BJ (cell line): ENCODE results near the gene KAT14. TPM values are rescaled to one million over a fixed set of nuclear protein-coding genes. Genes with fewer than 3 reads are reported as not detected.

Source experiments
- CTCF ChIA-PET: fragments of 350-600 bp; formaldehyde crosslinking; extraction: SDS; loops from one replicate; lab custom pipeline; 2021; ENCODE audit warnings: antibody characterized with exemption, inconsistent platforms; lab: Yijun Ruan, JAX
- POLR2A ChIA-PET: fragments of 300-600 bp; sonication (Branson Sonifier 250); formaldehyde crosslinking; extraction: SDS; loops from one replicate; lab custom pipeline; 2021; ENCODE audit warnings: antibody characterized with exemption; lab: Charles Lee
- DNase-seq: peaks from one replicate; pipeline ENCODE4 v3.0.0-alpha.2; 2011; ENCODE audit warnings: low read depth
- H3K27me3 ChIP-seq: 2 replicates; pipeline ENCODE4 v1.6.0; 2011; ENCODE audit warnings: low read length; ENCODE audit not compliant: control insufficient read depth, insufficient read depth
- H3K36me3 ChIP-seq: 2 replicates; pipeline ENCODE4 v1.5.1; 2011; ENCODE audit warnings: low read length; ENCODE audit not compliant: control insufficient read depth, insufficient read depth
- H3K4me3 ChIP-seq: 2 replicates; pipeline ENCODE4 v1.5.1; 2011; ENCODE audit warnings: low read depth, mild to moderate bottlenecking, control low read depth, low read length
- polyA plus RNA-seq: library from polyadenylated mRNA; depleted of rRNA; stranded (reverse); fragments of >200 nt; gene quantifications from 2 replicates; pipeline ENCODE4 v1.2.3, GENCODE V29; 2011
- TF ChIP-seq, protein P1 (sequence below): IDR thresholded peaks from 2 replicates; pipeline ENCODE4 v1.5.1; 2011; ENCODE audit warnings: low read depth, mild to moderate bottlenecking, control low read depth, inconsistent platforms, low read length, moderate library complexity; ENCODE audit not compliant: insufficient read depth

KAT14 gene
- polyA plus RNA-seq, 1 experiment = 9.8 TPM

DNA sequence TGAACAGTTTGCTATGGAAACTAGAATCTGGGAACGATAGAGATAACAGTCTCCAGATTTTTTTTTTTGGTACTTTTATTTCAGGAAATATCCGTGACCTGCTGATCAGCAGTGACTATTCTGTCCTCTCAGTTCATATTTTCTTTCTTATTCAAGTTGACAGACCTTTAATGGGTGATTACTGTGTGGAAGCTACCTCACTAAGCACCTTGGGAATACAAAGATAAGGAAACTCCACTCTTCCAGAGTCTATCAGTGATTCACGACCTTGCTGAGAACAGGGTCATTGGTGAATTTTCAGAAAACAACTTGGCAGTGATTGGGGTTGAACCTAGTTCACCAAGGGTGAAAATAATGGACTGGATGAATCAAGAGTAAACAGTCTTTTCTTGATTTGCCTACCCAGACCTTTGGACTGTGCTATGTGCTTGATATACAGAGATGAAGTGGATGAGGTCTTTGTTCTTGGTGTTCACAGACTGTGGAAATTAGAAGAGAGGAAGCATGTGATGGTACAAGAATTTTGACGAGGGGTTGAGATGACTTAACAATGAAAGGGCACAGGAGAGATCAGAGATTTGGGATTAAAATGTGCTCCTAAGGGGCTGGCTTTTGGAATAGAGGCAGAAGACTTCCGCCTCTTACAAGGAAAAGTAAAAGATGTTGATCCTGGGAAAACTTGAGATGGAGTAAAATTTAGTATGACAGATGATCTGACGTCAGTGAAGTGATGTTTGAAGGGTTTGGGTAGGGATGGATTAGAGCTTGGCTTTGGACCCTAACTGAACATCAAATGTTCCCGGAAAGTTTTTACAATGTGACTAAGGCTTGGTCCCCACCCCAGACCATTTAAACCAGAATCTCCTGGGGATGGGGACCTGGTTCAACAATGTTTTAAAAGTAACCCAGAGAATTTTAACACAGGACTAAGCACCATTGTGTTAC, 1.2 kb downstream of the KAT14 start:
- Histone ChIP-seq H3K4me3 (peak overlapping the region; percentile 87), H3K27me3 (no peaks in the 10 kb centered on the region), H3K36me3 (peaks cover 2% of the 10 kb centered on the region; the same call in 1 of the 2 replicates)
- POLR2A ChIA-PET = no interaction called here
- DNase-seq = no peak
- TF ChIP-seq, protein P1, sequence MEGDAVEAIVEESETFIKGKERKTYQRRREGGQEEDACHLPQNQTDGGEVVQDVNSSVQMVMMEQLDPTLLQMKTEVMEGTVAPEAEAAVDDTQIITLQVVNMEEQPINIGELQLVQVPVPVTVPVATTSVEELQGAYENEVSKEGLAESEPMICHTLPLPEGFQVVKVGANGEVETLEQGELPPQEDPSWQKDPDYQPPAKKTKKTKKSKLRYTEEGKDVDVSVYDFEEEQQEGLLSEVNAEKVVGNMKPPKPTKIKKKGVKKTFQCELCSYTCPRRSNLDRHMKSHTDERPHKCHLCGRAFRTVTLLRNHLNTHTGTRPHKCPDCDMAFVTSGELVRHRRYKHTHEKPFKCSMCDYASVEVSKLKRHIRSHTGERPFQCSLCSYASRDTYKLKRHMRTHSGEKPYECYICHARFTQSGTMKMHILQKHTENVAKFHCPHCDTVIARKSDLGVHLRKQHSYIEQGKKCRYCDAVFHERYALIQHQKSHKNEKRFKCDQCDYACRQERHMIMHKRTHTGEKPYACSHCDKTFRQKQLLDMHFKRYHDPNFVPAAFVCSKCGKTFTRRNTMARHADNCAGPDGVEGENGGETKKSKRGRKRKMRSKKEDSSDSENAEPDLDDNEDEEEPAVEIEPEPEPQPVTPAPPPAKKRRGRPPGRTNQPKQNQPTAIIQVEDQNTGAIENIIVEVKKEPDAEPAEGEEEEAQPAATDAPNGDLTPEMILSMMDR = no peak
- CTCF ChIA-PET = no interaction called here

- TF ChIP-seq, protein P1 = no peak
- no peak for DNase-seq
- ChIA-PET POLR2A (no interaction called here), CTCF (no interaction called here)
- H3K4me3 ChIP-seq = no peak overlapping the region
- H3K27me3 ChIP-seq = no peaks in the 10 kb centered on the region
- peaks cover 2% of the 10 kb centered on the region; the same call in 1 of the 2 replicates for H3K36me3 ChIP-seq
Observed at GRCh38 chr20:18139832-18140231, 2.2 kb downstream of the KAT14 start.

GRCh38 chr20:18144541-18145099, 7.0 kb downstream of the KAT14 start:
- CTCF ChIA-PET = interaction anchor here (1.0 kb wide), 1 partner anchor 639 kb away, joined by 3 read pairs; no protein-coding TSS in a partner anchor
- Histone ChIP-seq H3K4me3 (no peak overlapping the region), H3K36me3 (peaks cover 2% of the 10 kb centered on the region; the same call in 1 of the 2 replicates), H3K27me3 (no peaks in the 10 kb centered on the region)
- no peak for DNase-seq
- POLR2A ChIA-PET = no interaction called here
- TF ChIP-seq, protein P1 = no peak

- TF ChIP-seq, protein P1 = no peak
- ChIA-PET POLR2A (no interaction called here), CTCF (interaction anchor here (0.5 kb wide), 1 partner anchor 45 kb away, joined by 4 read pairs; no protein-coding TSS in a partner anchor)
- no peaks in the 10 kb centered on the region for H3K27me3 ChIP-seq
- no peak for DNase-seq
- H3K36me3 ChIP-seq = peaks cover 4% of the 10 kb centered on the region
- H3K4me3 ChIP-seq = no peak overlapping the region
Observed at GRCh38 chr20:18154342-18154741, 16.7 kb downstream of the KAT14 start.

DNA sequence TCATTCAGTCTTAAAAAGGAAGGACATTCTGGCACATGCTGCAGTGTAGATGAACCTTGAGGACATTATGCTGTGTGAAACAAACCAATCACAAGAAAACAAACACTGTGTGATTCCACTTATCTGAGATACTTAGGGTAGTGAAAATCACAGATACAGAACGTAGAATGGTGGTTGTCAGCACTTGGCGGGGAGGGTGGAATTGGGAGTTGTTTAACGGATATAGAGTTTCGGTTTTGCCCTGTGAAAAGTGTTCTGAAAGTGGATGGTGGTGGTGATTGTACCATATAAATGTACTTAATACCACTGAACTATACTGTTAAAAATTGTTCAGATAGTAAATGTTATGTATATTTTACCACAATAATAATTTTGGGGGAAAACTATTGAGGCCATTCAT, 18.4 kb downstream of the KAT14 start:
- ChIA-PET CTCF (no interaction called here), POLR2A (no interaction called here)
- peaks cover 4% of the 10 kb centered on the region for H3K36me3 ChIP-seq
- no peak overlapping the region for H3K4me3 ChIP-seq
- no peaks in the 10 kb centered on the region for H3K27me3 ChIP-seq
- TF ChIP-seq, protein P1 = no peak
- DNase-seq = no peak
